A549 (cell line): ENCODE measurements around the gene GFAP. TPM values are rescaled to one million over a fixed set of nuclear protein-coding genes. Genes with fewer than 3 reads are reported as not detected.

ENCODE experiments used
- ATAC-seq, 2 experiments: fragments of 200-7000 bp in 1 of 2; fragments of >200 bp in 1 of 2; cut with Nextera tagmentation in 1 of 2; cut with Tn5 transposase in 1 of 2; 3 replicates each; pipeline versions ENCODE4 v1.8.0 to v1.9.1; 2018 to 2020; ENCODE audit warnings: mild to moderate bottlenecking in 1 of 2, moderate library complexity in 1 of 2
- CTCF ChIA-PET: fragments of 300-600 bp; sonication (Branson Sonifier 250); formaldehyde crosslinking; extraction: SDS; loops from one replicate; lab custom pipeline; 2021; ENCODE audit warnings: antibody characterized with exemption, inconsistent platforms; lab: Yijun Ruan, JAX
- POLR2A ChIA-PET: fragments of 350-600 bp; formaldehyde crosslinking; extraction: SDS; loops from one replicate; lab custom pipeline; 2021; ENCODE audit warnings: antibody characterized with exemption, inconsistent platforms; lab: Yijun Ruan, JAX
- DNase-seq, 2 experiments: peaks; one replicate each; pipeline versions ENCODE4 v3.0.0 to v3.0.0-alpha.2; 2011 to 2016; ENCODE audit warnings: low read depth in 1 of 2, low spot score in 1 of 2
- FAIRE-seq: peaks from 2 replicates; lab custom pipeline; 2011; peaks lifted over from hg19 to GRCh38; lab: Jason Lieb, UNC
- H3K27ac ChIP-seq, 2 experiments: fragments of >200 bp; sonication (Bioruptor Twin); formaldehyde crosslinking; 3 replicates each; pipeline ENCODE4 v1.5.1; 2016 to 2017
- H3K4me1 ChIP-seq: fragments of >200 bp; sonication (Bioruptor Twin); formaldehyde crosslinking; 3 replicates; pipeline ENCODE4 v1.6.1; 2016
- H3K4me2 ChIP-seq: fragments of >200 bp; sonication (Bioruptor Twin); formaldehyde crosslinking; 3 replicates; pipeline ENCODE4 v1.6.1; 2016
- H3K4me3 ChIP-seq: fragments of >200 bp; sonication (Bioruptor Twin); formaldehyde crosslinking; 3 replicates; pipeline ENCODE4 v1.5.1; 2016
- H3K9me3 ChIP-seq: fragments of >200 bp; sonication (Bioruptor Twin); formaldehyde crosslinking; 3 replicates; pipeline ENCODE4 v1.6.1; 2016
- ATOH8 ChIP-seq: fragments of 250-450 bp; sonication (Bioruptor Pico); IDR thresholded peaks from 2 replicates; pipeline ENCODE4 v1.5.0; 2020; ENCODE audit warnings: low read depth, mild to moderate bottlenecking, moderate library complexity
- BHLHE40 ChIP-seq: IDR thresholded peaks from 2 replicates; pipeline ENCODE4 v1.6.1; 2012; ENCODE audit warnings: low read depth, low read length, inconsistent platforms
- CBX2 ChIP-seq: fragments of 200-600 bp; sonication (generic); IDR thresholded peaks from 2 replicates; pipeline ENCODE4 v1.6.1; 2016; ENCODE audit warnings: low read depth, mild to moderate bottlenecking, borderline replicate concordance
- CBX8 ChIP-seq: fragments of 200-600 bp; sonication (generic); IDR thresholded peaks from 2 replicates; pipeline ENCODE4 v1.6.1; 2016
- CEBPB ChIP-seq, 2 experiments: fragments of >200 bp in 1 of 2; sonication (Bioruptor Twin) in 1 of 2; formaldehyde crosslinking in 1 of 2; IDR thresholded peaks; 2 replicates each; pipeline ENCODE4 v1.6.1; 2012 to 2016
- CHD2 ChIP-seq: fragments of 150-350 bp; IDR thresholded peaks from 2 replicates; pipeline ENCODE4 v1.6.1; 2014; ENCODE audit warnings: low read length; ENCODE audit not compliant: partially characterized antibody
- CHD4 ChIP-seq: fragments of 200-600 bp; sonication (generic); IDR thresholded peaks from 2 replicates; pipeline ENCODE4 v1.6.1; 2016; ENCODE audit warnings: antibody characterized with exemption, mild to moderate bottlenecking, borderline replicate concordance
- EHMT2 ChIP-seq: fragments of 200-600 bp; sonication (generic); IDR thresholded peaks from 2 replicates; pipeline ENCODE4 v1.6.1; 2016; ENCODE audit warnings: antibody characterized with exemption, low read depth, mild to moderate bottlenecking, moderate library complexity
- ESRRA ChIP-seq: fragments of 150-350 bp; IDR thresholded peaks from 2 replicates; pipeline ENCODE4 v1.6.1; 2014; ENCODE audit warnings: mild to moderate bottlenecking, low read length, borderline replicate concordance
- FOXS1 ChIP-seq: fragments of 250-450 bp; sonication (Bioruptor Pico); IDR thresholded peaks from 2 replicates; pipeline ENCODE4 v1.5.0; 2020; ENCODE audit warnings: mild to moderate bottlenecking, moderate library complexity
- HES2 ChIP-seq: fragments of >200 bp; sonication (Bioruptor Twin); formaldehyde crosslinking; IDR thresholded peaks from 2 replicates; pipeline ENCODE4 v1.6.1; 2016
- HOXB13 ChIP-seq: fragments of 250-450 bp; sonication (Bioruptor Pico); IDR thresholded peaks from 2 replicates; pipeline ENCODE4 v1.5.0; 2020; ENCODE audit warnings: low read depth, mild to moderate bottlenecking, moderate library complexity
- HOXB5 ChIP-seq: fragments of 250-450 bp; sonication (Bioruptor Pico); IDR thresholded peaks from 2 replicates; pipeline ENCODE4 v1.5.0; 2020; ENCODE audit warnings: mild to moderate bottlenecking, moderate library complexity
- JUNB ChIP-seq: fragments of >200 bp; sonication (Bioruptor Twin); formaldehyde crosslinking; IDR thresholded peaks from 2 replicates; pipeline ENCODE4 v1.6.1; 2016
- KDM1A ChIP-seq: fragments of 200-600 bp; sonication (generic); IDR thresholded peaks from 2 replicates; pipeline ENCODE4 v1.6.1; 2016; ENCODE audit warnings: low read depth, mild to moderate bottlenecking
- KDM5A ChIP-seq: fragments of 200-600 bp; sonication (generic); IDR thresholded peaks from 2 replicates; pipeline ENCODE4 v1.6.1; 2016; ENCODE audit warnings: antibody characterized with exemption, mild to moderate bottlenecking
- MAFK ChIP-seq: fragments of 450-650 bp; IDR thresholded peaks from 2 replicates; pipeline ENCODE4 v1.6.1; 2014; ENCODE audit not compliant: partially characterized antibody
- MAX ChIP-seq: IDR thresholded peaks from 2 replicates; pipeline ENCODE4 v1.6.1; 2012
- NFE2L2 ChIP-seq: fragments of 150-350 bp; conservative IDR thresholded peaks from 2 replicates; pipeline ENCODE4 v1.6.1; 2014; ENCODE audit warnings: low read length
- NR3C1 ChIP-seq: fragments of >200 bp; sonication (Bioruptor Twin); formaldehyde crosslinking; IDR thresholded peaks from 3 replicates; pipeline ENCODE4 v1.6.1; 2017
- PBX3 ChIP-seq: IDR thresholded peaks from 2 replicates; pipeline ENCODE4 v1.6.1; 2012
- POLR2A ChIP-seq: IDR thresholded peaks from 2 replicates; pipeline ENCODE4 v1.6.1; 2012; ENCODE audit warnings: mild to moderate bottlenecking, low read length
- POLR2AphosphoS2 ChIP-seq: conservative IDR thresholded peaks from 2 replicates; pipeline ENCODE4 v1.6.1; 2012; ENCODE audit warnings: low read length, improper control_type of control experiment, inconsistent platforms
- RAD21 ChIP-seq, 2 experiments: fragments of >200 bp in 1 of 2; sonication (Bioruptor Twin) in 1 of 2; formaldehyde crosslinking in 1 of 2; IDR thresholded peaks in 1 of 2; conservative IDR thresholded peaks in 1 of 2; 2 replicates in 1 of 2; 3 replicates in 1 of 2; pipeline ENCODE4 v1.6.1; 2012 to 2018; ENCODE audit warnings: inconsistent platforms in 1 of 2
- RNF2 ChIP-seq: fragments of 200-600 bp; sonication (generic); IDR thresholded peaks from 2 replicates; pipeline ENCODE4 v1.6.1; 2016; ENCODE audit warnings: low read depth, mild to moderate bottlenecking, antibody characterized with exemption, moderate library complexity, borderline replicate concordance
- SMC3 ChIP-seq: fragments of >200 bp; sonication (Bioruptor Twin); formaldehyde crosslinking; IDR thresholded peaks from 3 replicates; pipeline ENCODE4 v1.6.1; 2018; ENCODE audit warnings: inconsistent platforms
- SREBF2 ChIP-seq: fragments of 450-650 bp; IDR thresholded peaks from 2 replicates; pipeline ENCODE4 v1.6.1; 2014; ENCODE audit warnings: mild to moderate bottlenecking, moderate library complexity
- TP53 ChIP-seq: fragments of 250-450 bp; sonication (Bioruptor Pico); IDR thresholded peaks from 2 replicates; pipeline ENCODE4 v1.5.0; 2021; ENCODE audit warnings: mild to moderate bottlenecking, moderate library complexity
- ZFP36 ChIP-seq: fragments of 450-650 bp; IDR thresholded peaks from 2 replicates; pipeline ENCODE4 v1.6.1; 2014; ENCODE audit warnings: borderline replicate concordance; ENCODE audit not compliant: partially characterized antibody
- ZSCAN20 ChIP-seq: fragments of 250-450 bp; sonication (Bioruptor Pico); IDR thresholded peaks from 2 replicates; pipeline ENCODE4 v1.8.0; 2022; ENCODE audit warnings: mild to moderate bottlenecking, moderate library complexity
- WGBS: methylation state at CpG from one replicate; pipeline ENCODE4 v1.1.6; 2017; ENCODE audit errors: missing lambda C conversion rate; 5-methylcytosine and 5-hydroxymethylcytosine counted together
- polyA plus RNA-seq, 4 experiments: library from polyadenylated mRNA; depleted of rRNA in 3 of 4; stranded (reverse); fragments of >200 nt; fragmentation: RNase III in 1 of 4; extraction: RNeasy Plus Mini Kit Qiagen cat#74134 plus additional on column Dnase treatment in 1 of 4; gene quantifications; 2 replicates in 3 of 4; 3 replicates in 1 of 4; pipeline ENCODE4 v1.2.3, GENCODE V29; 2011 to 2017

Gene GFAP
- polyA plus RNA-seq, 2 of the 4 experiments (the other 2 are of a cell fraction): 1.5 to 1.8 TPM

- Histone ChIP-seq H3K4me2 (no peak overlapping the region), H3K4me3 (no peak overlapping the region), H3K4me1 (peaks cover 3% of the 10 kb centered on the region; the same call in 1 of the 3 replicates), H3K27ac (no peak overlapping the region), H3K9me3 (no peaks in the 10 kb centered on the region)
- ATAC-seq (no peak), DNase-seq (no peak), FAIRE-seq (no peak)
- ChIA-PET POLR2A (no interaction called here), CTCF (interaction anchor here (0.9 to 45.1 kb wide), 4 partner anchors 8 to 95 kb away, joined by 3 to 1787 read pairs (median 252); partner anchors contain the start of gene HIGD1B)
- 93% methylated on average over 12 of the region's 12 CpGs for WGBS
- TF ChIP-seq EHMT2 (no peak), KDM1A (no peak), RNF2 (no peak), POLR2A (no peak), POLR2AphosphoS2 (no peak), HOXB5 (CRISPR knock-in tag) (no peak), BHLHE40 (no peak), NFE2L2 (no peak), KDM5A (no peak), HES2 (no peak), NR3C1 (no peak), MAX (no peak), SREBF2 (no peak), FOXS1 (CRISPR knock-in tag) (no peak), JUNB (no peak), TP53 (CRISPR knock-in tag) (no peak), CBX2 (no peak), MAFK (no peak), RAD21 (conservative IDR thresholded peaks at IDR 0.05 in 1 of 2, IDR thresholded peaks at IDR 0.05 in 1 of 2) (no peak), ATOH8 (no peak)
These were observed 43.7 kb downstream of the GFAP start for GRCh38 chr17:44871556-44871955.

- POLR2A ChIA-PET: interaction anchor here (0.7 kb wide), 1 partner anchor 81 kb away, joined by 3 read pairs; no protein-coding TSS in a partner anchor
These were observed 47.5 kb downstream of the GFAP start for GRCh38 chr17:44867841-44868240.

GRCh38 chr17:44865931-44866330 lies 49.4 kb downstream of the GFAP start:
- H3K27ac ChIP-seq: no peak overlapping the region
- no peak overlapping the region for H3K4me3 ChIP-seq
- DNase-seq (no peak), FAIRE-seq (no peak), ATAC-seq (no peak)
- ChIA-PET POLR2A (interaction anchor here (1.3 kb wide), 1 partner anchor 87 kb away, joined by 3 read pairs; no protein-coding TSS in a partner anchor), CTCF (interaction anchor here (0.8 to 45.1 kb wide), 33 partner anchors 13 to 269 kb away, joined by 3 to 1787 read pairs (median 10); partner anchors contain the start of genes ADAM11, EFTUD2 and HIGD1B)
- TF ChIP-seq CHD2 (no peak), MAX (no peak), CHD4 (no peak), ZFP36 (no peak), ESRRA (no peak), MAFK (no peak), ZSCAN20 (CRISPR knock-in tag) (no peak), PBX3 (no peak), HOXB5 (CRISPR knock-in tag) (no peak), KDM1A (no peak), JUNB (no peak)
- H3K4me1 ChIP-seq: no peaks in the 10 kb centered on the region
- H3K4me2 ChIP-seq: no peak overlapping the region
- H3K9me3 ChIP-seq: no peaks in the 10 kb centered on the region
- WGBS: 87% methylated on average over 6 of the region's 6 CpGs

More at GRCh38 chr17:44867841-44868240, 47.5 kb downstream of the GFAP start:
- CTCF ChIA-PET: interaction anchor here (1.1 to 45.1 kb wide), 12 partner anchors 8 to 230 kb away, joined by 3 to 1787 read pairs (median 7); partner anchors contain the start of gene HIGD1B
- Histone ChIP-seq H3K9me3 (no peaks in the 10 kb centered on the region), H3K4me3 (no peak overlapping the region), H3K4me2 (no peak overlapping the region), H3K4me1 (peaks cover 3% of the 10 kb centered on the region; the same call in 1 of the 3 replicates), H3K27ac (no peak overlapping the region)
- DNase-seq (no peak), FAIRE-seq (no peak), ATAC-seq (no peak)
- TF ChIP-seq ZFP36: no peak
- no peak for TF ChIP-seq KDM5A
- TF ChIP-seq POLR2A: no peak
- no peak for TF ChIP-seq HOXB13
- no peak for TF ChIP-seq CEBPB (IDR thresholded peaks at IDR 0.05)
- TF ChIP-seq CBX8: no peak
- no peak for TF ChIP-seq SMC3
- WGBS: 79% methylated on average over 3 of the region's 3 CpGs
